Loucy (cell line): ENCODE results near the gene ZDHHC22.

Source experiments
- H2AFZ ChIP-seq: fragments of 200-600 bp; sonication (generic); 2 replicates; pipeline ENCODE4 v1.6.0; 2016; ENCODE audit warnings: antibody characterized with exemption, mild to moderate bottlenecking, low read length, moderate library complexity
- H3F3A ChIP-seq: fragments of 200-600 bp; 2 replicates; pipeline ENCODE4 v1.6.0; 2016; ENCODE audit warnings: antibody characterized with exemption, low read depth, mild to moderate bottlenecking
- H3K27me3 ChIP-seq: fragments of 200-600 bp; sonication (generic); 2 replicates; pipeline ENCODE4 v1.6.1; 2014; ENCODE audit warnings: low read length, mild to moderate bottlenecking; ENCODE audit not compliant: insufficient read depth, poor library complexity, severe bottlenecking
- H3K36me3 ChIP-seq: fragments of 200-600 bp; sonication (generic); 2 replicates; pipeline ENCODE4 v1.6.1; 2016; ENCODE audit warnings: low read length; ENCODE audit not compliant: insufficient read depth
- H3K4me1 ChIP-seq: fragments of 200-600 bp; sonication (generic); 2 replicates; pipeline ENCODE4 v1.5.1; 2014; ENCODE audit warnings: low read length, mild to moderate bottlenecking; ENCODE audit not compliant: insufficient read depth, poor library complexity, severe bottlenecking
- H3K4me2 ChIP-seq: fragments of 200-600 bp; sonication (generic); 2 replicates; pipeline ENCODE4 v1.6.0; 2014; ENCODE audit warnings: antibody characterized with exemption, low read length, low read depth, mild to moderate bottlenecking; ENCODE audit not compliant: poor library complexity, severe bottlenecking
- H3K4me3 ChIP-seq: fragments of 200-600 bp; sonication (generic); 2 replicates; pipeline ENCODE4 v1.5.1; 2014; ENCODE audit warnings: low read length, mild to moderate bottlenecking, mixed read lengths; ENCODE audit not compliant: poor library complexity, severe bottlenecking
- H3K79me2 ChIP-seq: fragments of 200-600 bp; sonication (generic); 2 replicates; pipeline ENCODE4 v1.6.1; 2014; ENCODE audit warnings: low read length; ENCODE audit not compliant: insufficient read depth
- H3K9ac ChIP-seq: fragments of 200-600 bp; sonication (generic); 2 replicates; pipeline ENCODE4 v1.6.0; 2014; ENCODE audit warnings: mild to moderate bottlenecking, low read depth, low read length, moderate library complexity; ENCODE audit not compliant: poor library complexity, severe bottlenecking
- H3K9me2 ChIP-seq: fragments of 200-600 bp; sonication (generic); replicated peaks from 2 replicates; pipeline ENCODE4 v1.6.1; 2016; ENCODE audit warnings: low read depth, low read length, mixed read lengths
- H3K9me3 ChIP-seq: fragments of 200-600 bp; sonication (generic); 2 replicates; pipeline ENCODE4 v1.6.1; 2014; ENCODE audit warnings: mild to moderate bottlenecking, antibody characterized with exemption, low read length, low read depth; ENCODE audit not compliant: insufficient read depth
- H4K20me1 ChIP-seq: fragments of 200-600 bp; sonication (generic); 2 replicates; pipeline ENCODE4 v1.6.0; 2014; ENCODE audit warnings: antibody characterized with exemption, low read length, mild to moderate bottlenecking; ENCODE audit not compliant: insufficient read depth, poor library complexity, severe bottlenecking
- EZH2phosphoT487 ChIP-seq: fragments of 200-600 bp; IDR thresholded peaks from 2 replicates; pipeline ENCODE4 v1.6.1; 2018; ENCODE audit warnings: antibody characterized with exemption, mild to moderate bottlenecking, moderate library complexity, borderline replicate concordance
- TF ChIP-seq, protein P1 (sequence below): fragments of 200-600 bp; sonication (generic); conservative IDR thresholded peaks from 2 replicates; pipeline ENCODE4 v1.5.1; 2014; ENCODE audit warnings: mild to moderate bottlenecking, antibody characterized with exemption, low read length

The ZDHHC22 gene

DNA sequence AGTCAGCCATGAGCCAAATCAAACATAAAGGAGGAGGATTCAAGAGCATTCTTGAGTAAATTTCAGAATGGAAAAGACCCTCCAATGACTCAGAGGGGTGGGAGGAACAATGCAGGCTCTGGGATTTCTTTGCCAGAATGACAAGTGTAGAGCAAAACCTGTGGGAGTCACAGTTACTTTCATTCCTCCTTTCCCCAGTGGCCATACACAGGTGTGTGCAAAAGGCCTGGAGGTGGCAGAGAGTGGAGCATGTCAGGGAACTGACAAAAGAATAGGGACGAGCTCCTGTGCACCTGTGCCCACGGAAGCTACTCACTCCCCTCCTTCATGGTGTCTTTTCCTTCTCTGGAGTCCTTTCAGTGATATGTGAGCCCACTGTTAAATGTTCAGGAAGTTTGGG, 52.9 kb downstream of the ZDHHC22 start:
- H3K9me3 ChIP-seq: peaks cover 8% of the 10 kb centered on the region; the same call in 1 of the 2 replicates
- no peaks in the 10 kb centered on the region for H3K27me3 ChIP-seq
- no peak overlapping the region for H3K9ac ChIP-seq
- H2AFZ ChIP-seq: no peak overlapping the region
- no peaks in the 10 kb centered on the region for H3K4me1 ChIP-seq
- H4K20me1 ChIP-seq: no peaks in the 10 kb centered on the region
- no peak overlapping the region for H3K4me3 ChIP-seq
- no peaks in the 10 kb centered on the region for H3K9me2 ChIP-seq
- H3K4me2 ChIP-seq: no peak overlapping the region
- H3K36me3 ChIP-seq: no peaks in the 10 kb centered on the region
- no peaks in the 10 kb centered on the region for H3F3A ChIP-seq
- H3K79me2 ChIP-seq: no peaks in the 10 kb centered on the region
- TF ChIP-seq EZH2phosphoT487: no peak
- TF ChIP-seq, protein P1, sequence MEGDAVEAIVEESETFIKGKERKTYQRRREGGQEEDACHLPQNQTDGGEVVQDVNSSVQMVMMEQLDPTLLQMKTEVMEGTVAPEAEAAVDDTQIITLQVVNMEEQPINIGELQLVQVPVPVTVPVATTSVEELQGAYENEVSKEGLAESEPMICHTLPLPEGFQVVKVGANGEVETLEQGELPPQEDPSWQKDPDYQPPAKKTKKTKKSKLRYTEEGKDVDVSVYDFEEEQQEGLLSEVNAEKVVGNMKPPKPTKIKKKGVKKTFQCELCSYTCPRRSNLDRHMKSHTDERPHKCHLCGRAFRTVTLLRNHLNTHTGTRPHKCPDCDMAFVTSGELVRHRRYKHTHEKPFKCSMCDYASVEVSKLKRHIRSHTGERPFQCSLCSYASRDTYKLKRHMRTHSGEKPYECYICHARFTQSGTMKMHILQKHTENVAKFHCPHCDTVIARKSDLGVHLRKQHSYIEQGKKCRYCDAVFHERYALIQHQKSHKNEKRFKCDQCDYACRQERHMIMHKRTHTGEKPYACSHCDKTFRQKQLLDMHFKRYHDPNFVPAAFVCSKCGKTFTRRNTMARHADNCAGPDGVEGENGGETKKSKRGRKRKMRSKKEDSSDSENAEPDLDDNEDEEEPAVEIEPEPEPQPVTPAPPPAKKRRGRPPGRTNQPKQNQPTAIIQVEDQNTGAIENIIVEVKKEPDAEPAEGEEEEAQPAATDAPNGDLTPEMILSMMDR: no peak

DNA sequence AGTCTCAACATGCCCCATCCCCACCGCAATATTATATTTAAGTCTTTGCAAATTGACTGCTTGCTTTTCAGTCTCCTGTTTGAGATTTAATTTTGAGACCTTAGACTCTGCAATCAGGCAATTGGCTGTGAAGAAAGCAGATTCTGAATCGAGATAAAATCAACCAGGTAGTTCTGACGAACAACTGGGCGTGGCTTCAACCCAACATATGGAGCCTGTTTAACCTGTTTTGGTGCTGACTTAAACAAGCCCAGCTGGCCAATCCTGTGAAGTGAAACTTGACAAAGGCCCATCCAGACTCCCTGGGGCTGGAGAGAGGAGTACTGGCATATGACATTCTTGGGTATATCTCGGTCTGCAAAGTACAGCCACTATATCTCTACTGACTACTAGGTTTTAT, 53.4 kb downstream of the ZDHHC22 start:
- Histone ChIP-seq H3K79me2 (no peaks in the 10 kb centered on the region), H3K4me1 (no peaks in the 10 kb centered on the region), H4K20me1 (no peaks in the 10 kb centered on the region), H3K4me2 (no peak overlapping the region), H3K4me3 (no peak overlapping the region), H2AFZ (no peak overlapping the region), H3K27me3 (no peaks in the 10 kb centered on the region), H3K9me3 (peaks cover 8% of the 10 kb centered on the region; the same call in 1 of the 2 replicates), H3K36me3 (no peaks in the 10 kb centered on the region), H3K9ac (no peak overlapping the region), H3F3A (no peaks in the 10 kb centered on the region), H3K9me2 (no peaks in the 10 kb centered on the region)
- no peak for TF ChIP-seq EZH2phosphoT487
- TF ChIP-seq, protein P1: no peak

DNA sequence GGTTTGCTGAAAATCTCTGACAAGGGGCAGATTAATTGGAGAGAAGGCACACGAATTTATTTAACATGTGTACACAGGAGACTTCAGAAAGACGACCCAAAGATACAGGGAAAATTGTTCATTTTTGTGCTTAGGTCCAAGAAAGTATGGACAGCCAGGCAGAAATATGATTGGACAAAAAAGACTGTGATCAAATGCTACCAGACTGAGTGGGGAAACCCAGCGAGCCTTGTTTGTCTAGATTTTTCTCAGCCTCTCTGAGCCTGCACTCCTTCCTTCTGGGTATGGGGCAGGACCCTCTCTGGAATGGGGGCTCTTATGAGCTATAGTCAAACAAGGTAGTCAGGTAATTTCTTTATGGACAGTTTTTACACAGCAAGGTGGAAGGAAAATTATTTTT, 54.0 kb downstream of the ZDHHC22 start:
- Histone ChIP-seq H3K27me3 (no peaks in the 10 kb centered on the region), H3K9me2 (no peaks in the 10 kb centered on the region), H2AFZ (no peak overlapping the region), H4K20me1 (no peaks in the 10 kb centered on the region), H3K36me3 (no peaks in the 10 kb centered on the region), H3K4me3 (no peak overlapping the region), H3K79me2 (no peaks in the 10 kb centered on the region), H3K4me2 (no peak overlapping the region), H3K4me1 (no peaks in the 10 kb centered on the region), H3F3A (no peaks in the 10 kb centered on the region), H3K9me3 (peaks cover 8% of the 10 kb centered on the region; the same call in 1 of the 2 replicates), H3K9ac (no peak overlapping the region)
- no peak for TF ChIP-seq EZH2phosphoT487
- TF ChIP-seq, protein P1: no peak
